ENCODE measurements around the gene FOXD3.

GRCh38 chr1:63325279-63325985 is 3.1 kb downstream of the FOXD3 start:
- TF ChIP-seq CTCF (IDR thresholded peaks at IDR 0.05; ENCODE audit: low read depth, low read length, poor library complexity, severe bottlenecking): no peak
- TF ChIP-seq EZH2phosphoT487 (IDR thresholded peaks at IDR 0.05; ENCODE audit: borderline replicate concordance, low read length): no peak

Data from DOHH2 (cell line).